Stimulated activated memory B cell treated with anti-CD40 and anti-IgM and Interleukin-4, amounts not matched to agents 10 μg/mL and 1 μg/mL and 100 μg/mL, for 72 hours (primary cell): ENCODE measurements around the gene PTCH1.

Experiments
- ATAC-seq: fragments of 150-1000 bp; cut with Tn5 transposase; 2 replicates; pipeline ENCODE4 v1.10.0; 2021
- H3K27ac Mint-ChIP-seq: one replicate; pipeline ENCODE4 v1.8.0; 2022; ENCODE audit warnings: mild to moderate bottlenecking, mixed read lengths
- H3K27me3 Mint-ChIP-seq: one replicate; pipeline ENCODE4 v1.8.0; 2022; ENCODE audit warnings: mixed read lengths
- H3K36me3 Mint-ChIP-seq: one replicate; pipeline ENCODE4 v1.8.0; 2022; ENCODE audit warnings: mixed read lengths
- H3K4me1 Mint-ChIP-seq: one replicate; pipeline ENCODE4 v1.8.0; 2022; ENCODE audit warnings: mixed read lengths
- H3K4me3 Mint-ChIP-seq: one replicate; pipeline ENCODE4 v1.8.0; 2022; ENCODE audit warnings: mild to moderate bottlenecking, moderate library complexity, mixed read lengths
- H3K9me3 Mint-ChIP-seq: one replicate; pipeline ENCODE4 v1.8.0; 2022; ENCODE audit warnings: mixed read lengths

PTCH1 gene

DNA sequence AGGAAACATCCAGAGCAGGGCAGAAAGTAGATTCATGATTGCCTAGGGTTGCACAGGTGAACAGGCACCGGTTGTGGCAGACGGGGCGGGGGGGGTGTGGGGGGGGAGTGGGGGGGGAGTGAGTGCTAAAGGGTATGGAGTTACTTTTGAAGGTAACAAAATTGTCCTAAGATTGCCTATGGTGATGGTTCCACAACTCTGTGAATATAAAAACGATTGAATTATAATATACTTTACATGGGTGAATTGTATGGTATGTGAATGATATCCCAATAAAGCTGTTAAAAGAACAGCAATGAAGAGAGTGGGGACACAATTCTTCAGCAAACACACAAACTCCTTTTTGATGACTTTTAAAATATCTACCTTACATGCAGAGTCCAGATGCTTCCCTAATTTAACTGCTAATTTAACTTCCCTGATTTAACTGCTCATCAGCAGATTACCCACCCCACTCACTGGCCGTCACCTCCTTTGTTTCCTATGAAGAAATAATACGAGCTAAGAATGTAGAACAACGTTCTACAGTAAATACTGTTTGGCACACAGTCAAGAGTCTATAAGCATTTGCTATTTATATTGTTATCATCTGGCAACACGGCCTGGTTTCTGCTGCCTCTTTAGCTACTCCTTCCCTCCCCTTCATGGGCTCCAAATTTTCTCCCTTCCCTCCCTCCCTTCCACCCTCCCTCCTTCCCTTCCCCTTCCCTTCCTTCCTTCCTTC is 83.5 kb downstream of the PTCH1 start:
- Mint-ChIP-seq H3K27ac (no peak overlapping the region), H3K36me3 (no peaks in the 10 kb centered on the region), H3K4me3 (no peak overlapping the region), H3K9me3 (peaks cover 24% of the 10 kb centered on the region), H3K4me1 (no peaks in the 10 kb centered on the region), H3K27me3 (peaks cover 9% of the 10 kb centered on the region)
- no peak for ATAC-seq

DNA sequence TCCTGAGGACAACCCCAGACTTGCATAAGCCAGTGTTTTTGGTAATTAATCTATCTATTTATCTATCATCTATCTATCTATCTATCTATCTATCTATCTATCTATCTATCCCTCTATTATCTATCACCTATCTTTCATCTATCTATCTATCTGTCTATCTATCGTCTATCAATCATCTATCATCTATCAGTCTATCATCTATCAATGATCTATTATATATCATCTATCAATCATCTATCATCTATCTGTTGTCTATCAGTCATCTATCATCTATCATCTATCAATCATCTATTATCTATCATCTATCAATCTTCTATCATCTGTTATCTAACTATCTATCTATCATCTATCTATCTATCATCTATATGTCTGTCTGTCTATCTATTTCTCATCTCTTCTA is 85.5 kb downstream of the PTCH1 start:
- Mint-ChIP-seq H3K27ac (no peak overlapping the region), H3K4me3 (no peak overlapping the region), H3K4me1 (peaks cover 3% of the 10 kb centered on the region), H3K27me3 (peaks cover 19% of the 10 kb centered on the region), H3K9me3 (peaks cover 24% of the 10 kb centered on the region), H3K36me3 (no peaks in the 10 kb centered on the region)
- no peak for ATAC-seq

DNA sequence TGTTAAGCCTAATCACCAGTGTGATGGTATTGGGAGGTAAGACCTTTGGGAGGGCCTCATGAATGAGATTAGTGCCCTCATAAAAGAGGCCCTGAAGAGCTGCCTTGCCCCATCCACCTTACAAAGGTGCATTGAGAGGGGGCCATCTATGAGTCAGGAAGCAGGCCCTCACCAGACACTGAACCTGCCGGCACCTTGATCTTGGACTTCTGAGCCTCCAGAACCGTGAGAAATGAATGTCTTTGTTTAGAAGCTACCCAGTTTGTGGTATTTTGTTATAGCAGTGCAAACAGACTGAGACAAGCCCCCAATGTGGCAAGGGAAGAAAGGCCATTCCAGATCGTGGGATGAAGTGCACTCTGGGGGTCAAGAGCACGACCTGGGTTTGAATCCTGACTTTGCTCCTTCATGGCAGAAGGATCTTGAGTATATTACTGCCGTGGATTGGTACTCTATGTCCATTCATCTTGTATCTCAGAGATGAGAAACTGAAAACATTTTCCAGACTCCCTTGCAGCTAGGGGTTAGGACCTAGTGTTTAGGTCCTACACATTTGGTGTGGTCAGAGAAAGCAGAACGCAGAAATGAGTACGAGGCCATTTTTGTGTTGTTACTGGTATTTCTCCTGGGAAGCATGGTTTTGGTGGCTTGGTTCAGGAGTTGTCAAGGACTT is 86.7 kb downstream of the PTCH1 start:
- H3K9me3 Mint-ChIP-seq = peaks cover 24% of the 10 kb centered on the region
- ATAC-seq = no peak
- peaks cover 13% of the 10 kb centered on the region for H3K4me1 Mint-ChIP-seq
- H3K36me3 Mint-ChIP-seq = no peaks in the 10 kb centered on the region
- H3K4me3 Mint-ChIP-seq = no peak overlapping the region
- no peak overlapping the region for H3K27ac Mint-ChIP-seq
- H3K27me3 Mint-ChIP-seq = peaks cover 31% of the 10 kb centered on the region

DNA sequence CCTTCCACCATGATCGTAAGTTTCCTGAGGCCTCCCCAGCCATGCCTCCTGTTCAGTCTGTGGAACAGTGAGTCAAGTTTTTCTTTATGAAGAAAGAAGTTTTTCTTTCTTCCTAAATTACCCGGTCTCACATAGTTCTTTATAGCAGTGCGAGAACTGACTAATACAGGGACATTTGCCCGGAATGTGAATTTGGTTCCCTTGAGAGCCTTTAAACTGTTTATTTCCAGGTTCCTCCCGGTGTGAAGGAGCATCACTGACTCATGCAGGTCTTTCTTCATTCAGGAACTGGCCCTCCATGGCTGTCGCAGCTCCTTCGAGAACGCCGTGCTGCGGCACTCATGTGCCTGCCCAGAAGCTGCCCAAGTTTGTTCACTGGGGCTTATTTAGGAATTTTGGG is 87.7 kb downstream of the PTCH1 start:
- ATAC-seq = no peak
- peaks cover 13% of the 10 kb centered on the region for H3K4me1 Mint-ChIP-seq
- no peaks in the 10 kb centered on the region for H3K36me3 Mint-ChIP-seq
- no peak overlapping the region for H3K27ac Mint-ChIP-seq
- H3K4me3 Mint-ChIP-seq = no peak overlapping the region
- H3K27me3 Mint-ChIP-seq = peaks cover 41% of the 10 kb centered on the region
- H3K9me3 Mint-ChIP-seq = peaks cover 20% of the 10 kb centered on the region

DNA sequence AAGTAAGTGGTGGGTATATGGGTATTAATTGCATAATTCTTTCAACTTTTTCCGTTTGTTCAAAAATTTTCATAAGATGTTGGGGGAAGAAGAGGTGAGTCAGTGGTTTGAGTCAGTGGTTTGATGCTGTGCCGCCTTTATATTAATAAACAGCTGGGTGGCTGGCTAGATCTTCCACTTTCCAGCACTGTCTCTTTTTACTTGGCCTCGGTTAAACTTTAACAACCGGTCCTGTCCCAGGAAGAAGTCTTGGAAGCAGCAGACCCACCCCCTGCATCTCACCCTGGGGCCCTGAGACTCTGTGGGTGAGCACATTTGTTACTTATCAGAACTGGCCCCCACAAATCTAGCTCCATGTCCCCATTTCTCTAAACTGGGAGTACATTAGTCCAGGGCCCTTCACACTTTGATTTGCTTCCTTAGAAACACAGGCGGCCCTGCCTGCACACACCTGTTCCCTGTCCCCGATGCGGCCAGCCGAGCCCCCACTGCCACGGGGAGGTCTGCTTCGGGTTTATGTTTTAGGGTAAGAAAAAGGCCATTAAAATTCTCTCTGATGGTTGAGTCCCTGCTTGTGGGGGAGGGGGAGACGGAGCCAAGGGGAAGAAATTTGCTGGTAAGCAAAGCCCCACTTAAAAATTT is 90.7 kb downstream of the PTCH1 start:
- Mint-ChIP-seq H3K4me1 (peaks cover 13% of the 10 kb centered on the region), H3K9me3 (peaks cover 19% of the 10 kb centered on the region), H3K27me3 (peaks cover 66% of the 10 kb centered on the region), H3K4me3 (peak overlapping the region; percentile 64), H3K27ac (no peak overlapping the region), H3K36me3 (peaks cover 6% of the 10 kb centered on the region)
- ATAC-seq = peak; percentile 36

DNA sequence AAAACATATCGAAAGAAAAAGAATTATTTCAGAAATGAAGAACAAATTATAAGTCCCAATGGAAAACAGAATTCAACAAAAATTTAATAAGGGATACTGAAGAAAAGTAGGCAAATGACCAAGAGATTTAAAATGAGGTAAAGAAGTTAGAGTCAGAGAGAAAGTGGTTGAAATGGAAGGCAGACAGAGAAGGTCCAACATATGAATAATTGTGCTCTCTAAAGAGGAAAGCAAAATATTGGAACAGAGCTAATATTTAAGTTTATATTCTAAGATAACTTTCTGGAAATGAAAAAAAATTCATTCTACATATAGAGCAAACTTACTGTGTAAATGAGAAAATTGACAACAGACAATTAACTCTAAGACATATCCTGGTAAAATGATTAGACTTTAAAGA is 94.1 kb downstream of the PTCH1 start:
- H3K9me3 Mint-ChIP-seq = peaks cover 14% of the 10 kb centered on the region
- H3K27me3 Mint-ChIP-seq = peaks cover 58% of the 10 kb centered on the region
- peaks cover 13% of the 10 kb centered on the region for H3K4me1 Mint-ChIP-seq
- peaks cover 6% of the 10 kb centered on the region for H3K36me3 Mint-ChIP-seq
- no peak for ATAC-seq
- H3K4me3 Mint-ChIP-seq = no peak overlapping the region
- no peak overlapping the region for H3K27ac Mint-ChIP-seq

DNA sequence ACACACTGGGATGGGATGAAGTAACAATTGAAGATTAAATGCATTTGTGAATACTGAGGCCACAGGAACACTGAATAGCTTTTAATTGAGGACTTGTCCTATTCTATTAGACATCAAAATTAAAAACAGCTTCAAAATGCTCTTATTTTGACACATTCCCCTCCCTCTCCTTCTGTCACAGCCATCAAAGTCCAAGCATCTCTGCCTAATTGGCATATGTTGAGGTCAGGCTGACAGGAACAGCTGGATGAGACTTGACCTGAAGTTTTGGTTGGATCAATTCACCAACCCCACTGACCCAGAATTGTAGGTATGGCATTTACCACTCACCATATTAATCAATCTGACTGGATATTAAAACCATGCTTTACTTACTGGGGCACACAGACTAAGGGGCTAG is 96.3 kb downstream of the PTCH1 start:
- Mint-ChIP-seq H3K36me3 (peaks cover 10% of the 10 kb centered on the region), H3K4me3 (no peak overlapping the region), H3K27me3 (peaks cover 49% of the 10 kb centered on the region), H3K4me1 (peaks cover 2% of the 10 kb centered on the region), H3K27ac (no peak overlapping the region), H3K9me3 (peaks cover 19% of the 10 kb centered on the region)
- ATAC-seq = no peak

DNA sequence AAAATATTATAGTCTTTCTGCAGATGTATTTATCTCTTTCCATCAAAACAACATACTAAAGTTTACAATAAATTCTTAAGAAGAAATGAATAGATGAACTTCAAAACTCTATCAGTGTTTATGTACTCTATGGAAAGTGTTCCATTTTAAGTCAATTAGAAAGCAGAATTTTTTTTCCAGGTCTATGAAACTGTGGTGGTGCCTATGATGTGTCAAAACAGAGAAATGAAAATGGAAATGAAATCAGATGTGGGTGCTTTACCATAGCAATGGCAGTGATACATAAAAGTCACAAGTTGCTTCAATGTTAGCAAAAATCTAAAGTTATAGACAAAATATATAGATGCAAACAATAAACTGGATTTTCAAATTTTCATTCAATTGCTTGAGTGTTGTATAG is 97.3 kb downstream of the PTCH1 start:
- H3K4me3 Mint-ChIP-seq = no peak overlapping the region
- peaks cover 10% of the 10 kb centered on the region for H3K36me3 Mint-ChIP-seq
- H3K9me3 Mint-ChIP-seq = peaks cover 19% of the 10 kb centered on the region
- no peak for ATAC-seq
- H3K27me3 Mint-ChIP-seq = peaks cover 41% of the 10 kb centered on the region
- H3K27ac Mint-ChIP-seq = no peak overlapping the region
- H3K4me1 Mint-ChIP-seq = no peaks in the 10 kb centered on the region

DNA sequence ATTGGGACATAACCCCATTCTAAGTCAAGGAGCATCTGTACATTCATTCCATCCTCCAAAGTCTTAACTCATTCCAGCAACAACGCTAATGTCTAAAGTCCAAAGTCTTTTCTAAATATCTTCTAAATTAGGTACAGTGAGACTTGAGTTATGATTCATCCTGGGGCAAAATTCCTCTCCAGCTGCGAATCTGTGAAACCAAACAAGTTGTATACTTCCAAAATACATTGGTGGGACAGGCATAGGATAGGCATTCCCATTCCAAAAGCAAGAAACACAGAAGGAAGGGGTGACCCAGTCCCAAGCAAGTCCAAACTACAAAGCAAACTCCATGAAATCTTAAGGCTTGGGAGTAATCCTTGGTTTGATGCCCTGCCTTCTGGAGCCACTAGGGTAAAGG is 101.6 kb downstream of the PTCH1 start:
- peaks cover 36% of the 10 kb centered on the region for H3K27me3 Mint-ChIP-seq
- H3K27ac Mint-ChIP-seq = no peak overlapping the region
- no peaks in the 10 kb centered on the region for H3K4me1 Mint-ChIP-seq

DNA sequence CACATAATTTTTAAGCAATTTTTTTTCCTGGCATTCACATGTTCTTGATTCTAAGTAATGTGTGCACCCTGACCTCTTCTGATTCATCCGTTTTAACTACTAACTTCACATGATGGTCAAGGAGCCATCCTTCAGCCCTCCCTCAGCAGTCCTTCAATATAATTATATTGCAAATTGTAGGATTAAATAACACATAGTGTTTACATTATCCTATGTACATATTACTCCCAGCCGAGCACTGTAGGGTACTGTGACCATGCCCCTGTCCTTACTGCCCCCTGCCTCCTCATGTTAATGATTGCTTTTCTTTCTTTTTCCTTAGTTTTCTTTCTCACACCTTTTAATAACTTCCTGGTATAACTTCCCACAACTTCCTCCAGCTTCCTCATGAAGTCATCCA is 103.0 kb downstream of the PTCH1 start:
- peaks cover 8% of the 10 kb centered on the region for H3K9me3 Mint-ChIP-seq
- H3K27me3 Mint-ChIP-seq = peaks cover 41% of the 10 kb centered on the region
- ATAC-seq = no peak
- H3K27ac Mint-ChIP-seq = no peak overlapping the region
- no peaks in the 10 kb centered on the region for H3K4me1 Mint-ChIP-seq
- H3K4me3 Mint-ChIP-seq = no peak overlapping the region
- peaks cover 4% of the 10 kb centered on the region for H3K36me3 Mint-ChIP-seq

More for the DNA sequence above, 101.6 kb downstream of the PTCH1 start:
- no peak for ATAC-seq
- Mint-ChIP-seq H3K4me3 (no peak overlapping the region), H3K9me3 (peaks cover 8% of the 10 kb centered on the region), H3K36me3 (peaks cover 4% of the 10 kb centered on the region)

DNA sequence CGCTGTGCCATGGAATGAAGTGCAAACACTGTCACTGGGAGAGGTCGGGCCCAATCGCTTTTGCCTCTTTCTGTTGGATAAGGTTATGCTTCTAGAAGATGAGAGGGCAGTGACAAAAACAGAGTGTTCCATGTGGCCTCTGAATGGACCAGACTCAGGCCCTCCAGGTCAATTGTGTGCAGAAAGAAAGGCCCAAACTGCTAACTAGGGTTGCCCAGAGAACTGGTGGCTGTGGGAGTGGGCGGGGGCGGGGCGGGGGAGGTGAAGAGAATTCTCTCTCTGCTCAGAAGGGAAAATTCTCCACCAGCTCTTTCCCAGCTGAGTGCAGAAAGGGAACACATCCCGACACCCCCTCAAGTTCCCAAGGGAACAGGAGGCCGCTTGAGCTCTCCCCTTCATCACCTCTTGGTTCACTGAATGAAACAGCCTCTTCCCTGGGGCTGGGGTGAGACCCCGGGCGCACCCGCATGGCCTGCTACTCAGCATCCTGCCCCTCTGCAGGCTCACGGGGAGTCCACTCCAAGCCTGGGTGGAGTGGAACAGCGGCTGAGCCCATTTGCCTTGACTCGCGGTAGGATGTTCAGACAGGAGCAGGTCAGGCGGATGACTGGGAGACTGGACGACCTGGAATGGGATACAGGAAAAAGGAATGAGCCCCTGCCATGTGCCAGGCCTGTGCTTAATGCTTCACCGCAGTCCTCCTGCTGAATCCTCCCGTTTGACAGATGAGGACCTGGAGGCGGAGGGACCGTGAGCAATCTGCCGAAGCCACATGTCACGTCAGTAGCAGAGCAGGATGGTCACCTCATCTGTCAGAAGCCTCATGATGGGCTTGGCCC is 105.5 kb downstream of the PTCH1 start:
- no peak overlapping the region for H3K27ac Mint-ChIP-seq
- peak; percentile 12 for ATAC-seq

DNA sequence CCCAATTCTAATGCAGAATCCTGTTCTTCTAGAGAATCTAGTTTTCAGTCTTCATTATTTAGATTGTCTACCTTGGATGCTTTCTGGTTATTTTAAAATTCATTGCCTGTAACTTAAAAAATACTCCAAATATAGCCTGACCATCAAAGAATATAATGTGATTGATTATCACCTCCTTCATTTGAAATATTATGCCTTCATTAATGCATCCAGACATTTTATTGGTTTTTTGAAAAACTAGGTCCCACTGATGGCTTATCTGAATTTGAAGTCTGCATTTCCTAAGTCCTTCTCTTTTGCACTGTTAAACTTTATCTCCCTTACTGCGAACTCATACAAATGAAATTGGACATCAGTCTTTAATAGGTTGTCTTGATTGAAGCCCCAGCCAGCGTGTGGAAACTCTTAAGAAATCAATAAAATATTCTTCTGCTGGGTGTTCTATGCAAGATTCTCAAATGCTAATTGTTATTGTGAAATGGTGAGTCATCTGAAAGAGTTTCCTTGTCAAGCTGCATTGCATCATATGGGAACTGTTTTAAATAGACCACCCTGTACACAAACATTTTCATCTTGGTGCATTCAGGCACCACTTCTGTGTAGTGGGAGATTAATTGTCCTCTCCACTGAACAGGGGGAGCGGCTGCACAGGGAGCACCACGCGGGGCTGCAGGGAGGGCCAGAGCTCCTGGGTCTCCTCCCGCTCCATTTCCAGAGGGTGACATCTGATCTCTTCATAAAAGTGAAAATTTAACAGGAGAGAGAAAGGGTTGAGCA is 106.9 kb downstream of the PTCH1 start:
- no peak for ATAC-seq
- H3K9me3 Mint-ChIP-seq = peaks cover 3% of the 10 kb centered on the region
- no peak overlapping the region for H3K4me3 Mint-ChIP-seq
- H3K4me1 Mint-ChIP-seq = no peaks in the 10 kb centered on the region
- H3K27me3 Mint-ChIP-seq = peaks cover 29% of the 10 kb centered on the region
- H3K36me3 Mint-ChIP-seq = no peaks in the 10 kb centered on the region
- H3K27ac Mint-ChIP-seq = no peak overlapping the region

More for the DNA sequence above, 105.5 kb downstream of the PTCH1 start:
- H3K27me3 Mint-ChIP-seq = peaks cover 39% of the 10 kb centered on the region
- no peak overlapping the region for H3K4me3 Mint-ChIP-seq
- H3K9me3 Mint-ChIP-seq = no peaks in the 10 kb centered on the region
- H3K36me3 Mint-ChIP-seq = peaks cover 4% of the 10 kb centered on the region
- no peaks in the 10 kb centered on the region for H3K4me1 Mint-ChIP-seq

DNA sequence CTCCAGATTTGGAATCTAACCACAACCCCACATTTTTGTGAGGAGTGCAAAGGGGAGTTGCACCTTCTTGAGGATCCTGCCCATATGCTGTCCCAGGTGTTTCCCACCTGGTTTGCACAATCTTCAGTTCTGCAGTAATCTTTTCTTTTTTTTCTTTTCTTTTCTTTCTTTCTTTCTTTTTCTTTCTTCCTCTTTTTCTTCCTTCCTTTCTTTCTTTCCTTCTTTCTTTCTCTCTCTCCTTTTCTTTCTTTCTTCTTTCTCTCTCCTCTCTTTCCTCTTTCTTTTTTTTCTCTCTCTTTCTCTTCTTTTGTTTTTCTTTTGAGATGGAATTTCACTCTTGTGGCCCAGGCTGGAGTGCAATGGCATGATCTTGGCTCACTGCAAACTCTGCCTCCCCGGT is 109.2 kb downstream of the PTCH1 start:
- H3K4me3 Mint-ChIP-seq = no peak overlapping the region
- no peak for ATAC-seq

DNA sequence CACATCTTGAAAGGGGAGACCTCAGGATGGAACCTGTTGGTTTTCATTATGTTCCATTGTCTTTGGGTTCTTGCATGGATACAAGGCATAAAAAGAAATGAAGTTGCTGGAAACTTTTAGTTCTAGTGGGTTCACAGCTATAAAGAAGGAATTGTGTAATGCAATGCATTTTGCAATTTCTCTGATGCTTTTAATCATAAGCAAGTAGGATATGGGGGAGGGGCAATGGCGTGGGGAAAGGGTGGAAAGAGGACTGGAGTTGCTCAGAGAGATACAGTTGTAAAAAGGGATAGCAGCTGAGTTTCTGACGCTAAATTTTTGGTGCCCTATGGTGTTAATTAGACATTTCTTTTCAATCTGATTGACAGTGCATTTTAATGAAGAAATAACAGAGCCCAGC is 110.7 kb downstream of the PTCH1 start:
- no peak overlapping the region for H3K27ac Mint-ChIP-seq
- H3K9me3 Mint-ChIP-seq = peaks cover 12% of the 10 kb centered on the region
- H3K36me3 Mint-ChIP-seq = no peaks in the 10 kb centered on the region
- no peak for ATAC-seq
- H3K4me1 Mint-ChIP-seq = no peaks in the 10 kb centered on the region
- peaks cover 9% of the 10 kb centered on the region for H3K27me3 Mint-ChIP-seq
- H3K4me3 Mint-ChIP-seq = no peak overlapping the region

More for the DNA sequence above, 109.2 kb downstream of the PTCH1 start:
- no peaks in the 10 kb centered on the region for H3K4me1 Mint-ChIP-seq
- H3K36me3 Mint-ChIP-seq = no peaks in the 10 kb centered on the region
- peaks cover 11% of the 10 kb centered on the region for H3K9me3 Mint-ChIP-seq
- no peak overlapping the region for H3K27ac Mint-ChIP-seq
- H3K27me3 Mint-ChIP-seq = peaks cover 19% of the 10 kb centered on the region
